H1 (cell line): Measurements from ENCODE around the gene OOEP.

Experiments used
- CTCF ChIP-seq, 3 experiments: IDR thresholded peaks; 1 replicate in 2 of 3; 2 replicates in 1 of 3; pipeline versions ENCODE4 v1.5.1 to v1.6.1; 2011; ENCODE audit warnings: low read length in 3 of 3, mild to moderate bottlenecking in 3 of 3, inconsistent platforms in 2 of 3, low read depth in 1 of 3, moderate library complexity in 1 of 3; ENCODE audit not compliant: insufficient read depth in 1 of 3; ENCODE audit errors: control extremely low read depth in 1 of 3
- NRF1 ChIP-seq: IDR thresholded peaks from 2 replicates; pipeline ENCODE4 v1.6.1; 2011; ENCODE audit warnings: mild to moderate bottlenecking, low read depth, low read length, improper control_type of control experiment

- no peak for TF ChIP-seq NRF1
- TF ChIP-seq CTCF (IDR thresholded peaks at IDR 0.05; ENCODE audit: control extremely low read depth in 1 of 3, insufficient read depth in 1 of 3, low read depth in 1 of 3, low read length in 3 of 3), result no peak
These were observed 1.8 kb downstream of the OOEP start for GRCh38 chr6:73367761-73368355.
